ENCODE results near the gene TKT.
"Not testable (repeated sequence)": the region's sequence is repeated elsewhere in the genome, so short reads cannot be mapped to it uniquely, and the experiment has no call there.

TKT gene

GRCh38 chr3:53259427-53260259 lies 3.8 kb upstream of the TKT start:
- DNase-seq: no peak

GRCh38 chr3:53258600-53259426 lies 3.0 kb upstream of the TKT start:
- no peak for DNase-seq

- no peak for DNase-seq
These were observed 1.6 kb upstream of the TKT start for GRCh38 chr3:53257465-53257864.

DNA sequence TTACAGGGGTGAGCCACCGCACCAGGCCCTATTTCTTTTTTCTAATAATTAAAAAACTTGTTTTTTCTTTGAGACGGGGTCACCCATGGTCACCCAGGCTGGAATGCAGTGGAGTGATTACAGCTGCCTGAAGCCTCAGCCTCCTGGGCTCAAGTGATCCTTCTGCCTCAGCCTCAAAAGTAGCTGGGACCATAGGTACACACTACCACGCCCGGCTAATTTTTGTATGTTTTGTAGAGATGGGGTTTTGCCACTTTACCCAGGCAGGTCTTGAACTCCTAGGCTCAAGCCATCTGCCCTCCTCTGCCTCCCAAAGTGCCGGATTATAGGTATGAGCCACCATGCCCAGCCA lies 858 bp upstream of the TKT start:
- no peak for DNase-seq

GRCh38 chr3:53255423-53255774 lies 423 bp downstream of the TKT start:
- DNase-seq: peak; percentile 49

- peak; percentile 28 for DNase-seq
These were observed 1.1 kb downstream of the TKT start for GRCh38 chr3:53254509-53255422.

DNA sequence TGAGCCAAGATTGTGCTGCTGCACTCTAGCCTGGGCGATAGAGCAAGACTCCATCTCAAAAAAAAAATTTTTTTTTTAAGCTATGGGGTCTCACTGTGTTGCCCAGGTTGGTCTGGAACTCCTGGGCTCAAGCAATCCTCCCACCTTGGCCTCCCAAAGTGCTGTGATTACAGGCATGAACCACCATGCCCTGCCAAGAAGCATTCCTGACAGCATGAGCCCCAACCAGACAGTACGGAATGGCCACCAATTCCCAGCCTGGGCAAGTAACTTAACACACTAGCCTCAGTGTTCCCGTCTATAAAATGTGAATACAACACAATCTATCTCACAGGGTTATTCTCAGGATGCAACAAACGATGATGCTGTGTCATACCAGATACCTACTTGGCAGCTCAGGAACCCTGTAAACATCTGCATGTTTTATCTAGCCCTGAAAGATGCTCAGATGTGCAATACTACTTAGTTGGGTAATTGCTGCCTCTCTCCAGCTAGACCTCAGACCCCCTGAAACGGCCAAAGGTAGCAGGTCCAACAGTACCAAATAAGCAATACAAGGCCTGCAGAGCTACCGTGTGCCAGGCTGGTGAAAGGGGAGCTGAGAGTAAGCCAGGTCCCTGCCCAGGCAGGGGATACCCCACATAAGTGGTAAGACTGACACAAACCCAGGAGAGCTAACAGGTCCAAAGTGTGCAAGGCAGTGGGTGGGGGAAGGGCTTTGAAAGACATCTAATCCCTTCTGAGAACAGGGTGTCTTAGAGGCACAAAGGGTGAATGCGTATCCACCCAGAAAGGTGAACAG lies 1.9 kb downstream of the TKT start:
- peak; percentile 11 for DNase-seq

DNA sequence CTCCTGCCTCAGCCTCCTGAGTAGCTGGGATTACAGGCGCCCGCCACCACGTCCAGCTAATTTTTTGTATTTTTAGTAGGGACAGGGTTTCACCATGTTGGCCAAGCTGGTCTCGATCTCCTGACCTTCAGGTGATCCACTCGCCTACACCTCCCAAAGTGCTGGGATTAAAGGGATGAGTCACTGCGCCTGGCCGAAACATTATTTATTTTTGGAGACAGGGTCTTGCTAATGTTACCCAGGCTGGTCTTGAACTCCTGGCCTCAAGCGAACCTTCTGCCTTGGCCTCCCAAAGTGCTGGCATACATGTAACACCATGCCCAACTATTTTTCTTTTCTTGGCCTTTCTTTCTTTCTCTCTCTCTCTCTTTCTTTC lies 2.9 kb downstream of the TKT start:
- DNase-seq: not testable (repeated sequence)

DNA sequence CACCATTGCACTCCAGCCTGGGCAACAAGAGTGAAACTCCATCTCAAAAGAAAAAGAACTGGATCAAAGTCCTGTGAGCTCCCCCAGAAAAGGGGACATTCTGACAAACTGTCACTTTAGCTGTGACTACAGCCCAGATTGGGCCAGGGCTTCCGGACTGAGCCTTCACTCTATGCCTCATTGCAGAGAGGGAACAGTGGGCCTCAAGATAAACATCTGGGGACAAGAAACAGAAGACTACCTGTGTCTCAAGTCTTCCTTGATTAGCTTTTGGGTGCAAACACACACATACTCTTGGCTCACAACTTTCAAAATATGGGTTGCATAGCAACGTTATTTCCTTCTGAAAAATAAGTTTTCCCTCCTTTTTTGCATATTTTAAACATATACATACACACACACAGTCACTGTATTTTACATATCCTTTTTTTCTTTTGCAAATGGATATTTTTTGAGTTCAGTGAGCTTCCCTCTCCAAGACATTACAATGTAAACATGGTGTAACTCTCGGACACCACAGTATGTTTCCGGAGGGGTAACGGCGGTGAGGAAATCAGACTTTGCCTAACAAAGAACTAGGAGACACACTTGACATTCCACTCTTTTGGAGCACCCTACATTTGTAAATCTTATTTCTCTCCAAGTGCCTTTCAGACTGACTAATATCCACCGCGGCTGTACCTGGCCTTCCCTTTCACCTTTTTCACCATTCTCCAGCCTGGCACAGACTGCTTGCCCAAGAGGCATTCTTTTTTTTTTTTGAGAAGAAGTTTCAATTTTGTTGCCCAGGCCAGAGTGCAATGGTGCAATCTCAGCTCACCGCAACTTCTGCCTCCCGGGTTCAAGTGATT lies 3.5 kb downstream of the TKT start:
- DNase-seq: no peak

DNA sequence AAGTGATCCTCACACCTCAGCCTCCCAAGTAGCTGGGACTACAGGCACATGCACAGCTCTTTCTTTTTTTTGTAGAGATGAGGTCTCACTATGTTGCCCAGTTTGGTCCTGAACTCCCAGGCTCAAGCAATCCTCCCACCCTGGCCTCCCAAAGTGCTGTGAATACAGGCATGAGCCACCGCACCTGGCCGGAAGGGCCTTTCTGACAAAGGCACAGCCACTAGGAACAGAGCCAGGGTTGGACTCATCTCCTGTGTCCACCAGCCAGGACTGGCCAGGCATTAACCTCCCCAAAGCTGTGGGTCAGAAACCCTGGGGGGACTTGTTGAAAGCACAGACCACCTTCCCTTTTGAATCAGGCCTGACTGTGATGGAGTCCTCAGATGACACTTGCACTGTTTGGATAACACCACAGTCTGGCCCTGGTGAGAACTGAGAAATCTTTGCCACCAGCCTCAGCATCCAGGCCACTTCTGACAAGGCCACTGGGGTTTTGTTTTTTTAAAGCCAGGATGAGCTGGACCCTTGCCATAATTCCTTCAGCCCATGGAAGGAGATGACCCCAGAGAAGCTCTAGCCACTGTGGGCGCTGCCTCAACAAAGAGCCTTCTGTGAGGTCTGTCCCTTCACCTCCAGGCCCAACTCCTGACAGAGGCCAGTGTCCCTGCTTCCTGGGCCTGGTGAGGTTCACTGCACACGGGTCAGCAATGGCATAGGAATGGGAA lies 4.8 kb downstream of the TKT start:
- DNase-seq: no peak

- DNase-seq: no peak
These were observed 5.4 kb downstream of the TKT start for GRCh38 chr3:53250453-53250852.

- DNase-seq: no peak
These were observed 7.7 kb downstream of the TKT start for GRCh38 chr3:53248161-53248560.

DNA sequence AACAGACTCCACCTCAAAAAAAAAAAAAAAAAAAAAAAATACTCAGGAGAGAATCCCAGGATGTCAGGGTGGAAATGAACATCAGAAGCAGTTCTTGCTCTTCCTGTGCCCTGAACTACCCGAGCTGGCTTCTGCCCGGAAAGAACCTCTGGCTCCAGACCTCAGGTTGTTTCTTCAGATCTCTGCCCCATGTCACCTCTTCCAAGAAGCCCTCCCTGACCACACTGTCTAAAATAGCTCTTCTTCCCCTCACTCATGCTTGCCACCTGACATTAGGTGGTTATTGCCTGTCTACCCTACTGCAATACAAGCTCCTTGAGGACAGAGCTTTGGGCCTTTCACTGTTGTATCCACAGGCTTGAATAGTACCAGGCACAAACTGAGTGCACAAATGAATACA lies 8.2 kb downstream of the TKT start:
- DNase-seq: no peak

DNA sequence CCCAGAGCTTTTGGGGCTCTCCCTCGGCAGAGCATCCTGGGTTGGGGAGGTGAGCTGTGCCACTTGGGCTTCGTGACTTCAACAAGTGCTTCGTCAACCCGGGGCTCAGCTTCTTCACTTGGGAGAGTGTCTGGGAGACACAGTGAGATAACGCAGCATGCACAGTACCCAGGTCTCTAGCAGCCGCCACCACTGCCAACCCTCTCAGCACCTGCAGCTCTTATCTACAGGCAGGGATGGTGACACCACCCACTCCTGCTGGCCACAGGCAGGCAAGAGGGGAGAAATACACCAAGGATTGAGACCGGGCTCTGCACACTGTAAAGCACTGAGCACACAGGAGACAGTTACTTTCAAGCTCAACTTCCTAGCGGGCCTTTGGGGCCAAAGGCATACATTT lies 11.6 kb downstream of the TKT start:
- no peak for DNase-seq

DNA sequence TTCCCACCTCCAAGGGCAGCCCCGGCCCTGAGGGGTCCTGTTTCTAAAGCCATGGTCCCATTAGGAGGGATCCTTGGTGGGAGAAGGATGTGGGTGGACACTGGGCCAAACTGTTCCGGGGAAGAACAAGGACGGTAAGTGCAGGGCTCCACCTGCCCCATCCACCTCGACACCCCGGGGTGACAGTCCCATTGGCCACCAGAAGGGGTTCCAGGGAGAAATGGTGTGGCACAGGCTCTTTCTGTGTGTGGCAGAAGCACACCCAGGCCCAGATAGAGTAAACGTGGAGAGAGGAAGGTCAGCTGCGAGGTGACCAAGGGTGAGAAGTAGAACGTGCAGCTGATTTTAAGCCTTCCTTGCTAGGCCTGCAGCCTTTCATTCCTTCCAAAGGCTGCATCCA lies 12.0 kb downstream of the TKT start:
- no peak for DNase-seq

DNA sequence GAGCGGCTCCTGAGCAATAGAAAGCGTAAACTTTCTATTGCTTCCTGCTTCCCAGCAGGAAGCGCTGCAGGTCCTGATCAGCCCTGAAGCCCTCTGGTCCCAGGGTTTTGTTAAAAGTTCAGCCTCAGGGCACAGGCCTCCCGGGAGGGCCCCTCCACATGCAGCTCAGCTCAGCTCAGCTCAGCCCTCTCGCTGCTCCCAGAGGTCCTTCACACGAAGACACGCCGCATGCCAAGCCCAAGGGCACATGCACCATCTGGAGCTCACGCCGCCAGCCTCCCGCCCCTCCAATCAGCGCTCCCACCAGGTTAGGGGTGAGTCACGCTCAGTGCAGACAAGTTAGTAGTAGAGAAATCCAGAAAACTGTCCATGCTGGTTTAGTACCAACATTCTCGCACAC lies 12.7 kb downstream of the TKT start:
- DNase-seq: no peak

DNA sequence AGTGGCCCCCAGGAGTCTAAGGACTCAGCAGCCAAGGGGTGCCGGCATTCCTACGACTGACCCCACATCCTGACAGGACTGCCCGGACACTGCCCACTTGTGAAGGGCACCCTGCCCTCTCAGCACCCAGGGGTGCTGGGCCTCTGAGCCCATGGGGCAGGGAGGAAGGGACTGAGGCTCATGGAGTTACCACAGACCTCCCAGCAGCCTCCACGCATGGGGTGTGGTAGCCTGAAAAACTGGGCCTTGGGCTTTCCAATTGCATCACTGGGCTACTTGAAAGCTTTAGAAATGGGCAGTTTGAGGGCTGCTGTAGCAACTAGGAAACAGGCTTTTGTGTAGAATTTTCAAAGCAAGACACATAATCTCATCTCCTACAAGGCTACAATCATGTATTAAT lies 13.2 kb downstream of the TKT start:
- no peak for DNase-seq

GRCh38 chr3:53242155-53242554 lies 13.7 kb downstream of the TKT start:
- no peak for DNase-seq

GRCh38 chr3:53240989-53241972 lies 14.5 kb downstream of the TKT start:
- DNase-seq: no peak

DNA sequence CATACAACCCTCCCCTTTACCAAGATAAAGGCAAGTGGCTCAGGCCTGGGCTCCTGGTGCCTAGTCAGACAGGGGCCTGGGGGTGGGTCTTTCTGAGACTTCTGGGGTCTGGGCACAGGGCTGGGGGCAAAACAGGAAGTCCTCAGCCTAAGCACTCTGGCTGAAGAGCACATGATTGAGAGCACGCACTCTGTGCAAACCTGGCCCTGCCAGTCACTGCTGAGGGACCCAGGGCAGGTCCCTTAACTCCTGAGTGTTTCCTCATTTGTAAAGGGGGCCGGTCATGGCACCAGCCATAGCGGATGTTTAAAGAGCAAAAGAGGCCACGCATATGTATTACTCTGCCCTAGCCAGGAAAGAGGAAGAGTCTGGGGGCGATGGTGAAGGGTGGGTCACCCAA lies 16.0 kb downstream of the TKT start:
- DNase-seq: no peak

All from NK-92 treated with Interleukin-12 subunit alpha and Interleukin-12 subunit beta, amount 100 ng/mL, for 24 hours (cell line).